ENCODE data around the gene KCNJ1.
A peak's percentile ranks its signal among the peaks of the same experiment; 100 is the strongest.

DNA sequence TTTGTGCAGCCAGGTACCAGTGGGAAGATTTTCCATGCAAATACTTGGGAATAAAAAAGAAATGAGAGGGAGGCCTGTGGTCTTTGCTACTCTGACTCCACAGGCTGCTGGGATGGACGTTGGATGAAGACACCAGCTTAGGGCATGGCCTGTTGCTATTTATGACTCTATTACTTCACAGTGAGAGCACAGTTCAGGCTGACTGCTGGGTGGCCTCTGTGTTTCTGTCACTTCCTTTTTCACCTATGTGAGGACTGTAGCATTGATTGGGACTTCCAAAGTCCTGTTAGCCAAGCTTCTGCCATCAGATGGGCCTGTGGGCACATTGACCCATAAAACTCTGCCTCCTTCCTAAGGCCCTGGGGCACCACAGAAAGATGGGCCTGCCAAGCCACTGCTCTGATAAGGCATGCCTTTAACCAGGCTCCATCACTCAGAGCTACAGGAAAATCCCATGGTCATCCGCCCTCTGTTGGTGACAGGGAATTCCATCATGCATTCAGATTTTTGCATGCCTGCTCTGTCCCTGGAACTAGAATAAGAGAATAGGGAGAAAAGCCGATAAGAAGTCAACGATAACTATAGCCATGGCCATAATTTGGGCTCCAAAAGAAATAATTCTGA is 64.6 kb downstream of the KCNJ1 start:
- TF ChIP-seq CTCF (IDR thresholded peaks at IDR 0.05) (peak in 4 of 7 experiments; percentile 17 to 36 (median 28)), POLR2AphosphoS5 (IDR thresholded peaks at IDR 0.05) (no peak), EP300 (IDR thresholded peaks at IDR 0.05) (no peak), POLR2A (IDR thresholded peaks at IDR 0.05) (no peak)

Data from stomach (tissue), 4 donors.